SK-MEL-5 (cell line): Measurements from ENCODE around the gene KIF16B. TPM values are rescaled to one million over a fixed set of nuclear protein-coding genes. Genes with fewer than 3 reads are reported as not detected.

Experiments
- DNase-seq: peaks from one replicate; pipeline ENCODE4 v3.0.0-alpha.2; 2016; ENCODE audit warnings: low read depth, low spot score
- in situ Hi-C: cut with HindIII; loops from 2 replicates; pipeline ENCODE4 v1.10.0; 2016; ENCODE audit warnings: low sequenced_read_pairs, high pct_unique_total_duplicates, low pct_unique_long_range_greater_than_20kb
- total RNA-seq: library from RNA; depleted of rRNA; stranded (reverse); fragments of >200 nt; shearing (Covaris generic); gene quantifications from 2 replicates; pipeline ENCODE4 v1.2.3, GENCODE V29; 2014

KIF16B gene
- total RNA-seq, 1 experiment from 2014 or later: 13.4 TPM

- in situ Hi-C loops: no loop called here
- no peak for DNase-seq
Measured at GRCh38 chr20:16563066-16563806, 10.0 kb downstream of the KIF16B start.

GRCh38 chr20:16562259-16562658, 11.0 kb downstream of the KIF16B start:
- in situ Hi-C loops: no loop called here
- no peak for DNase-seq

GRCh38 chr20:16560661-16561060, 12.6 kb downstream of the KIF16B start:
- in situ Hi-C loops: no loop called here
- DNase-seq: no peak

GRCh38 chr20:16560216-16560615, 13.0 kb downstream of the KIF16B start:
- DNase-seq: no peak
- in situ Hi-C loops: no loop called here

- DNase-seq: peak; percentile 32
Measured at GRCh38 chr20:16556301-16556700, 16.9 kb downstream of the KIF16B start.

GRCh38 chr20:16555754-16556153, 17.5 kb downstream of the KIF16B start:
- in situ Hi-C loops: no loop called here
- no peak for DNase-seq

More at GRCh38 chr20:16556301-16556700, 16.9 kb downstream of the KIF16B start:
- in situ Hi-C loops: no loop called here

GRCh38 chr20:16554766-16555543, 18.3 kb downstream of the KIF16B start:
- no peak for DNase-seq
- in situ Hi-C loops: no loop called here

GRCh38 chr20:16553684-16554083, 19.6 kb downstream of the KIF16B start:
- DNase-seq: no peak
- in situ Hi-C loops: no loop called here

- in situ Hi-C loops: no loop called here
- peak; percentile 96 for DNase-seq
Measured at GRCh38 chr20:16553101-16553500, 20.1 kb downstream of the KIF16B start.

- in situ Hi-C loops: no loop called here
- DNase-seq: no peak
Measured at GRCh38 chr20:16552015-16552414, 21.2 kb downstream of the KIF16B start.

GRCh38 chr20:16551607-16552006, 21.6 kb downstream of the KIF16B start:
- no peak for DNase-seq
- in situ Hi-C loops: no loop called here

- in situ Hi-C loops: no loop called here
- no peak for DNase-seq
Measured at GRCh38 chr20:16548068-16548672, 25.1 kb downstream of the KIF16B start.

- no peak for DNase-seq
- in situ Hi-C loops: no loop called here
Measured at GRCh38 chr20:16544949-16545348, 28.3 kb downstream of the KIF16B start.

- in situ Hi-C loops: no loop called here
- no peak for DNase-seq
Measured at GRCh38 chr20:16542477-16542876, 30.8 kb downstream of the KIF16B start.

- no peak for DNase-seq
- in situ Hi-C loops: no loop called here
Measured at GRCh38 chr20:16541878-16542277, 31.4 kb downstream of the KIF16B start.

GRCh38 chr20:16541226-16541625, 32.0 kb downstream of the KIF16B start:
- in situ Hi-C loops: no loop called here
- DNase-seq: no peak

- in situ Hi-C loops: no loop called here
- no peak for DNase-seq
Measured at GRCh38 chr20:16539280-16540021, 33.8 kb downstream of the KIF16B start.

GRCh38 chr20:16538779-16539178, 34.5 kb downstream of the KIF16B start:
- in situ Hi-C loops: no loop called here

More at GRCh38 chr20:16538779-16539178, 34.5 kb downstream of the KIF16B start:
- DNase-seq: no peak
